Gastrocnemius medialis (tissue), 4 donors: ENCODE measurements around the gene PECR. TPM values are rescaled to one million over a fixed set of nuclear protein-coding genes. Genes with fewer than 3 reads are reported as not detected.

Source experiments
- ATAC-seq, 2 donors: fragments of 150-250 bp; one replicate each; pipeline ENCODE4 v1.9.1; 2016
- DNase-seq, 2 donors: peaks; one replicate each; pipeline ENCODE4 v3.0.0-alpha.2; 2019
- H3K27ac ChIP-seq, 4 donors: fragments of 200-600 bp; sonication (generic); 1 replicate in 1 of 4; 2 replicates in 3 of 4; pipeline ENCODE4 v1.5.1; 2016 to 2018; ENCODE audit warnings: mild to moderate bottlenecking in 2 of 4, moderate library complexity in 1 of 4
- H3K27me3 ChIP-seq, 3 donors: fragments of 200-600 bp; sonication (generic) in 2 of 3; 1 replicate in 1 of 3; 2 replicates in 2 of 3; pipeline versions ENCODE4 v1.5.1 to v1.6.0; 2016 to 2019; ENCODE audit warnings: mild to moderate bottlenecking in 1 of 3, moderate library complexity in 1 of 3
- H3K36me3 ChIP-seq, 2 donors: fragments of 200-600 bp; sonication (generic) in 1 of 2; one replicate each; pipeline ENCODE4 v1.5.1; 2017 to 2018
- H3K4me1 ChIP-seq, 2 donors: fragments of 200-600 bp; sonication (generic) in 1 of 2; one replicate each; pipeline ENCODE4 v1.5.1; 2016 to 2017; ENCODE audit warnings: mild to moderate bottlenecking in 2 of 2
- H3K4me3 ChIP-seq, 4 donors: fragments of 200-600 bp; sonication (generic) in 3 of 4; 1 replicate in 1 of 4; 2 replicates in 3 of 4; pipeline ENCODE4 v1.5.1; 2016 to 2019; ENCODE audit warnings: mild to moderate bottlenecking in 2 of 4
- H3K9me3 ChIP-seq, 3 donors: fragments of 200-600 bp; sonication (generic) in 2 of 3; 1 replicate in 1 of 3; 2 replicates in 2 of 3; pipeline ENCODE4 v1.5.1; 2016 to 2019
- CTCF ChIP-seq, 5 experiments: fragments of 450-650 bp in 3 of 5; fragments of 200-600 bp in 2 of 5; sonication (generic) in 2 of 5; IDR thresholded peaks in 4 of 5; conservative IDR thresholded peaks in 1 of 5; 1 replicate in 4 of 5; 2 replicates in 1 of 5; pipeline ENCODE4 v1.5.1; 2016 to 2019; ENCODE audit warnings: antibody characterized with exemption in 5 of 5, mild to moderate bottlenecking in 3 of 5, moderate library complexity in 3 of 5
- POLR2A ChIP-seq, 2 donors: fragments of 450-650 bp; IDR thresholded peaks; one replicate each; pipeline ENCODE4 v1.6.1; 2017; ENCODE audit warnings: antibody characterized with exemption in 2 of 2, mild to moderate bottlenecking in 2 of 2, moderate library complexity in 2 of 2
- in situ Hi-C, 4 donors: fragments of 200-750 bp; cut with MboI; loops; one replicate each; pipeline versions ENCODE4 v1.15.0 to v1.8.0; 2017; ENCODE audit warnings: low sequenced_read_pairs in 4 of 4
- intact Hi-C: fragments of 100-400 bp; cut with DNase I; formaldehyde crosslinking; loops from one replicate; pipeline ENCODE4 v1.15.1; 2023; ENCODE audit warnings: low total_unique reads
- total RNA-seq, 4 donors: library from RNA; depleted of rRNA; stranded (reverse); fragments of >200 nt; gene quantifications; one replicate each; pipeline versions ENCODE4 v1.1.0 to v1.2.3, GENCODE V29; 2016

PECR gene
- 1 to 10 TPM in 2 of 4 donors, under 1 TPM in 2; 0.42 to 7.5 (median 1.5) TPM for total RNA-seq

- Histone ChIP-seq H3K27me3 (no peaks in the 10 kb centered on the region), H3K27ac (peak within 1 kb of the TSS; percentile 16 to 44 (median 40)), H3K9me3 (no peaks in the 10 kb centered on the region), H3K4me1 (peaks cover 9 to 17% of the 10 kb centered on the region in 2 donors), H3K4me3 (peak within 1 kb of the TSS; percentile 63 to 74 (median 66)), H3K36me3 (no peaks in the 10 kb centered on the region)
- in situ Hi-C loops: no loop called here
- DNase-seq (peak; percentile 52 to 64), ATAC-seq (peak; percentile 90)
- intact Hi-C loops: loop anchor here (2.0 kb wide), 1 partner anchor 33 kb away; no protein-coding TSS in a partner anchor
- TF ChIP-seq CTCF (IDR thresholded peaks at IDR 0.05 in 4 of 5, conservative IDR thresholded peaks at IDR 0.05 in 1 of 5): no peak
- TF ChIP-seq POLR2A (IDR thresholded peaks at IDR 0.05): no peak
Measured at GRCh38 chr2:216081487-216082116, at the start of gene PECR, which contains the start of gene TMEM169. TSS of gene PECR (minus strand) at chr2:216081809. CDS start at chr2:216081741, 68 bp downstream. TSS of gene TMEM169 (plus strand) at chr2:216081919. CDS start at chr2:216095964, 14,045 bp downstream.

- H3K9me3 ChIP-seq: no peaks in the 10 kb centered on the region
- in situ Hi-C loops (no loop called here), intact Hi-C loops (no loop called here)
- no peak overlapping the region for H3K4me3 ChIP-seq
- peaks cover 0 to 88% of the 10 kb centered on the region in 2 donors for H3K36me3 ChIP-seq
- H3K27ac ChIP-seq: no peak overlapping the region
- ATAC-seq (no peak), DNase-seq (no peak)
- H3K27me3 ChIP-seq: no peaks in the 10 kb centered on the region
- no peak for TF ChIP-seq CTCF (IDR thresholded peaks at IDR 0.05 in 4 of 5, conservative IDR thresholded peaks at IDR 0.05 in 1 of 5)
- no peak for TF ChIP-seq POLR2A (IDR thresholded peaks at IDR 0.05)
- H3K4me1 ChIP-seq: no peaks in the 10 kb centered on the region
Measured at GRCh38 chr2:216130346-216130971, 48.9 kb upstream of the PECR start.

GRCh38 chr2:216126943-216127342 lies 45.3 kb upstream of the PECR start:
- in situ Hi-C loops (no loop called here), intact Hi-C loops (no loop called here)
- ATAC-seq (no peak), DNase-seq (no peak)
- Histone ChIP-seq H3K4me3 (no peak overlapping the region), H3K27ac (no peak overlapping the region), H3K27me3 (no peaks in the 10 kb centered on the region), H3K4me1 (no peaks in the 10 kb centered on the region), H3K36me3 (peaks cover 0 to 94% of the 10 kb centered on the region in 2 donors), H3K9me3 (no peaks in the 10 kb centered on the region)
- TF ChIP-seq CTCF (IDR thresholded peaks at IDR 0.05 in 4 of 5, conservative IDR thresholded peaks at IDR 0.05 in 1 of 5) (no peak), POLR2A (IDR thresholded peaks at IDR 0.05) (no peak)

- TF ChIP-seq CTCF (IDR thresholded peaks at IDR 0.05 in 4 of 5, conservative IDR thresholded peaks at IDR 0.05 in 1 of 5) (no peak), POLR2A (IDR thresholded peaks at IDR 0.05) (no peak)
- Histone ChIP-seq H3K27me3 (no peaks in the 10 kb centered on the region), H3K9me3 (no peaks in the 10 kb centered on the region), H3K4me3 (no peak overlapping the region), H3K4me1 (no peaks in the 10 kb centered on the region), H3K36me3 (peaks cover 0 to 95% of the 10 kb centered on the region in 2 donors), H3K27ac (no peak overlapping the region)
- intact Hi-C loops: no loop called here
- DNase-seq: no peak
- no peak for ATAC-seq
- in situ Hi-C loops: loop anchor here in 3 of 4 donors (25.0 kb wide), 1 partner anchor 291 kb away; the partner anchor contains the start of gene SMARCAL1 (in 3 of the 3)
Measured at GRCh38 chr2:216121255-216121654, 39.6 kb upstream of the PECR start.
